Lung (tissue), 16 donors: ENCODE measurements around the gene CEP131. TPM values are rescaled to one million over a fixed set of nuclear protein-coding genes. Genes with fewer than 3 reads are reported as not detected.

Source experiments
- ATAC-seq: fragments of 200-7000 bp; cut with Tn5 transposase; one replicate; pipeline ENCODE4 v1.9.1; 2020; ENCODE audit warnings: moderate number of reproducible peaks; ENCODE audit not compliant: insufficient read depth, low FRiP score
- DNase-seq, 3 donors: peaks; one replicate each; pipeline ENCODE4 v3.0.0-alpha.2; 2013 to 2017
- H3K27ac ChIP-seq, 2 donors: one replicate each; pipeline ENCODE4 v1.5.1; 2013; ENCODE audit warnings: mild to moderate bottlenecking in 2 of 2, moderate library complexity in 2 of 2, control low read depth in 1 of 2, inconsistent platforms in 1 of 2, low read depth in 1 of 2, low read length in 1 of 2
- H3K27me3 ChIP-seq, 3 donors: one replicate each; pipeline ENCODE4 v1.5.1; 2013; ENCODE audit warnings: low read length in 2 of 3; ENCODE audit not compliant: control insufficient read depth in 3 of 3, insufficient read depth in 3 of 3
- H3K36me3 ChIP-seq, 4 donors: one replicate each; pipeline ENCODE4 v1.5.1; 2013; ENCODE audit warnings: low read length in 4 of 4, mild to moderate bottlenecking in 1 of 4, moderate library complexity in 1 of 4; ENCODE audit not compliant: control insufficient read depth in 4 of 4, insufficient read depth in 4 of 4
- H3K4me1 ChIP-seq, 5 donors: one replicate each; pipeline ENCODE4 v1.5.1; 2013; ENCODE audit warnings: low read length in 5 of 5, mild to moderate bottlenecking in 2 of 5, moderate library complexity in 1 of 5; ENCODE audit not compliant: control insufficient read depth in 5 of 5, insufficient read depth in 5 of 5
- H3K4me3 ChIP-seq: one replicate; pipeline ENCODE4 v1.5.1; 2013; ENCODE audit warnings: mild to moderate bottlenecking, control low read depth, moderate library complexity
- H3K9ac ChIP-seq, 2 donors: one replicate each; pipeline ENCODE4 v1.5.1; 2013; ENCODE audit warnings: low read length in 2 of 2, control low read depth in 1 of 2; ENCODE audit not compliant: insufficient read depth in 1 of 2
- H3K9me3 ChIP-seq, 4 donors: one replicate each; pipeline ENCODE4 v1.5.1; 2013; ENCODE audit warnings: low read length in 3 of 4, mild to moderate bottlenecking in 1 of 4, moderate library complexity in 1 of 4; ENCODE audit not compliant: control insufficient read depth in 4 of 4, insufficient read depth in 3 of 4
- WGBS, 2 donors: extraction: QIAGEN DNeasy Blood & Tissue Kit; methylation state at CpG; one replicate each; pipeline ENCODE4 v1.1.7; 2013; 5-methylcytosine and 5-hydroxymethylcytosine counted together
- long read RNA-seq, 5 donors: transcript quantifications; one replicate each; lab custom pipeline, GENCODE V29; 2026
- polyA plus RNA-seq, 2 donors: library from polyadenylated mRNA; stranded (reverse); fragments of 200-250 nt; gene quantifications; one replicate each; pipeline ENCODE4 v1.2.1, GENCODE V29; 2013
- total RNA-seq, 2 donors: library from RNA; depleted of rRNA in 1 of 2; stranded (reverse); fragments of >200 nt in 1 of 2; gene quantifications; one replicate each; pipeline ENCODE4 v1.2.1, GENCODE V29; 2014 to 2021
- TF ChIP-seq, protein P1 (sequence below): IDR thresholded peaks from 2 replicates; pipeline ENCODE4 v1.5.1; 2012; ENCODE audit warnings: mild to moderate bottlenecking; ENCODE audit errors: control extremely low read depth, extremely low read depth
- donor health status: control.
- donor health status: control.
- donor health status: Bipolar disorder and iron deficiency.
- donor health status: healthy.
- donor health status: DM: yes; HTN: yes; CAD: no.

The CEP131 gene
- total RNA-seq (10 to 100 TPM in 1 of 2 donors, 1 to 10 TPM in 1; 9.9 to 14.5 TPM), polyA plus RNA-seq (10 to 100 TPM in 1 of 2 donors, 1 to 10 TPM in 1; 7.0 to 11.9 TPM)
- long read RNA-seq, donor 1, result 0 reads
- long read RNA-seq, donor 2, result 0 reads
- long read RNA-seq, donor 3, result 0 reads
- long read RNA-seq, donor 4, result 0 reads
- long read RNA-seq, donor 5, result 0 reads

DNA sequence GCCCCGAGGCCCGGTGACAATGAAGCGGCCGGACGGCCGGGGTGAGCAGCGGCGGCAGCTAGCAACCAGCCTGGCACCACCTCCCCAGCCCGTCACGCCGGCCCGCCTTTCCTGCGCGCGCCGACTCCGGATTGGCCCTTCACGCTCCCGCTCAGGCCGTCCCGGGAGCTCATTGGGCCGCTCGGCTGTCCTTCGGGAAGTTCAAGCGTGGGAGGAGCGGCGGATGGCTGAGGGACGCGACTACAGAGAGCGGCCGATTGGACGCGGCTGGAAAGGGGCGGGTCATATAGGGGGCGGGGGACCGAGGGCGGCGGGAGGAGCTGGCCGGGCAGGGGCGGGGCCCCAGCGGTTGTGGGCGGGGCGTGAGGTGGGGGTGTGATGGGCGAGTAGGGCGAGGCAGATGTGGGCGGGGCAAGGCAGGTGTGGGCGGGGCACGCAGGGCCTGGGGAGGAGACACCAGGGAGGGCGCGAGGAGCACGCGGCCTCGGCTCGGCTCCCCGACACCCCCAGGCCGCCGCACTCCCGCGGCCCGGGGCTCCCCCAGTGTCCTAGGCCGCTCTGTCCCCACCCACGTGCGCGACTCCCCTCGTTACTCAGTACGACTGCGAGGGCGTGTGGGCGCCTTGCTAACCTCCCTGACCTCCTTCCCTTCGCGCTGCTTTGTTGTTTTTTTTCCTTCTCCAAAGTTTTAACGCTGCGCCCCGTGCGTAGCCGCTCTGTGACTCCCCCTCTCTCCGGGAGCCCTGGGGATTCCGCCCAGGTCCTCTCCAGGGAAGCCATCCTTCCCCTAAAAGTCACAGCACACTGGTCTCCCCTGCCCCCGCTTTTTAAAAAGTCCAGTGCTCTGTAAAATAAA is at the start of gene CEP131:
Gene CEP131 (minus strand): TSS at position 60 of the 856 bp plus-strand sequence. CDS start 2,909 bp downstream, outside the sequence.
- 1% methylated on average over 63 to 79 of the region's 79 CpGs for WGBS, 2 donors
- TF ChIP-seq, protein P1, sequence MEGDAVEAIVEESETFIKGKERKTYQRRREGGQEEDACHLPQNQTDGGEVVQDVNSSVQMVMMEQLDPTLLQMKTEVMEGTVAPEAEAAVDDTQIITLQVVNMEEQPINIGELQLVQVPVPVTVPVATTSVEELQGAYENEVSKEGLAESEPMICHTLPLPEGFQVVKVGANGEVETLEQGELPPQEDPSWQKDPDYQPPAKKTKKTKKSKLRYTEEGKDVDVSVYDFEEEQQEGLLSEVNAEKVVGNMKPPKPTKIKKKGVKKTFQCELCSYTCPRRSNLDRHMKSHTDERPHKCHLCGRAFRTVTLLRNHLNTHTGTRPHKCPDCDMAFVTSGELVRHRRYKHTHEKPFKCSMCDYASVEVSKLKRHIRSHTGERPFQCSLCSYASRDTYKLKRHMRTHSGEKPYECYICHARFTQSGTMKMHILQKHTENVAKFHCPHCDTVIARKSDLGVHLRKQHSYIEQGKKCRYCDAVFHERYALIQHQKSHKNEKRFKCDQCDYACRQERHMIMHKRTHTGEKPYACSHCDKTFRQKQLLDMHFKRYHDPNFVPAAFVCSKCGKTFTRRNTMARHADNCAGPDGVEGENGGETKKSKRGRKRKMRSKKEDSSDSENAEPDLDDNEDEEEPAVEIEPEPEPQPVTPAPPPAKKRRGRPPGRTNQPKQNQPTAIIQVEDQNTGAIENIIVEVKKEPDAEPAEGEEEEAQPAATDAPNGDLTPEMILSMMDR, result no peak
- Histone ChIP-seq H3K9ac (peak within 1 kb of the TSS; percentile 13 to 25), H3K27me3 (no peaks in the 10 kb centered on the region), H3K4me1 (peaks cover 0 to 17% (median 4%) of the 10 kb centered on the region in 5 donors), H3K9me3 (peaks cover 0 to 2% (median 0%) of the 10 kb centered on the region in 4 donors), H3K4me3 (peak within 1 kb of the TSS; percentile 67), H3K27ac (peak within 1 kb of the TSS in 1 of 2 donors; percentile 10), H3K36me3 (peaks cover 0 to 4% (median under 1%) of the 10 kb centered on the region in 4 donors)
- DNase-seq (peak; percentile 99), ATAC-seq (peak; percentile 99)

DNA sequence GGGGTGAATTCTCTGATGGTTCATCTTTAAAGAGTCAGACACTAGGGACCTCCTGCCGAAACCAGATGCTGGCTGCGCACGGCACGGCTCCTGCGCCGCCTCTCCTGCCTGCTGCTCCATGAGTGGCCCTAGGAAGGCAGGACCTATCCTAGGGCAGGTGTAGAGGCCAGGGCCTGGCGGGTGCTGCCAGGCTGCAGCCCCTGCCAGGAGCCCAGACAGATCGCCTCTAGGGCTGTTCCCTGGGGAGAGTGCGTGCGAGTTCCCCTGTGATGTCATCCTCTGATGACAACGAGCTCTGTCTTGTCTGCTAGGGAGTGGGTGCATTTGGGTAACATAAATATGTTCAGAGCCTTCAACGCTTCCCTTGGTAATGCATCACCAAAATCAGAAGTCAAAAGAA is 48.5 kb upstream of the CEP131 start:
- no peak for DNase-seq
- no peak overlapping the region for H3K9ac ChIP-seq
- no peak for ATAC-seq
- H3K4me3 ChIP-seq, result no peak overlapping the region
- TF ChIP-seq, protein P1, result no peak
- 96 to 97% methylated on average over 12 of the region's 12 CpGs for WGBS, 2 donors
- H3K27ac ChIP-seq, result no peak overlapping the region
- no peaks in the 10 kb centered on the region for H3K9me3 ChIP-seq
- no peaks in the 10 kb centered on the region for H3K27me3 ChIP-seq
- no peaks in the 10 kb centered on the region for H3K4me1 ChIP-seq
- peaks cover 12 to 56% (median 23%) of the 10 kb centered on the region in 4 donors for H3K36me3 ChIP-seq

DNA sequence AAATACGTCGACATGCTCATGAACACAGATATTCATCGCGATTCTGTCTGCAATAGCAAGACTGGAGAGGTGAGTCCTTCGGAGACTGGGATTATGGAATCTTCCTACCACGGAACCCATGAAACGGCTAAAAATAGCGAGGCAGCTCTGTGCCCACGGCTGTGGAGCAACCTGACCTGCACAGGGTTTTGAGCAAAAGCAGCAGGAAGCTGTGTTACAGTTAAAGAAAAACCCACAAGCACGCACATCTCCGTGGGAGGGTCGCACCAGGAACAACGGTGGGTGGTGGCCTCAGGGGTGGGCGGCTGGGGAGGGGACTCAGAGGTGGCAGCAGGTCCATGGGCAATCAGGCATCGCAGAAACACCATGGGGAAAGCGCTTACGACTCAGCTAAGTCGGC is 47.5 kb upstream of the CEP131 start:
- ATAC-seq (no peak), DNase-seq (no peak)
- no peaks in the 10 kb centered on the region for H3K27me3 ChIP-seq
- H3K36me3 ChIP-seq, result peaks cover 12 to 59% (median 28%) of the 10 kb centered on the region in 4 donors
- TF ChIP-seq, protein P1, result no peak
- no peak overlapping the region for H3K4me3 ChIP-seq
- H3K27ac ChIP-seq, result no peak overlapping the region
- WGBS, 2 donors, result 73 to 89% methylated on average over 18 of the region's 18 CpGs
- H3K9me3 ChIP-seq, result no peaks in the 10 kb centered on the region
- H3K9ac ChIP-seq, result no peak overlapping the region
- H3K4me1 ChIP-seq, result no peaks in the 10 kb centered on the region
